ENCODE measurements around the gene GJB5.

Gene GJB5

GRCh38 chr1:34711485-34711884 lies 43.4 kb upstream of the GJB5 start:
- no peak overlapping the region for H3K27ac ChIP-seq
- no peak for TF ChIP-seq CTCF (IDR thresholded peaks at IDR 0.05)

GRCh38 chr1:34712007-34712688 lies 42.7 kb upstream of the GJB5 start:
- Histone ChIP-seq H3K27me3 (peaks cover 8% of the 10 kb centered on the region), H3K9me3 (no peaks in the 10 kb centered on the region), H3K27ac (no peak overlapping the region), H3K36me3 (no peaks in the 10 kb centered on the region), H3K4me1 (ENCODE audit: control insufficient read depth in 1 of 2, insufficient read depth in 1 of 2, low read depth in 1 of 2, low read length in 1 of 2) (no peaks in the 10 kb centered on the region), H3K4me3 (ENCODE audit: low read depth in 1 of 2, low read length in 1 of 2) (no peak overlapping the region)
- TF ChIP-seq CTCF (IDR thresholded peaks at IDR 0.05) = no peak

More at GRCh38 chr1:34711485-34711884, 43.4 kb upstream of the GJB5 start:
- peaks cover 4% of the 10 kb centered on the region for H3K27me3 ChIP-seq
- no peak overlapping the region for H3K4me3 ChIP-seq (ENCODE audit: low read depth in 1 of 2, low read length in 1 of 2)
- H3K36me3 ChIP-seq = no peaks in the 10 kb centered on the region
- no peaks in the 10 kb centered on the region for H3K4me1 ChIP-seq (ENCODE audit: control insufficient read depth in 1 of 2, insufficient read depth in 1 of 2, low read depth in 1 of 2, low read length in 1 of 2)
- H3K9me3 ChIP-seq = no peaks in the 10 kb centered on the region

GRCh38 chr1:34713443-34713842 lies 41.4 kb upstream of the GJB5 start:
- TF ChIP-seq CTCF (IDR thresholded peaks at IDR 0.05) = no peak
- Histone ChIP-seq H3K4me1 (ENCODE audit: control insufficient read depth in 1 of 2, insufficient read depth in 1 of 2, low read depth in 1 of 2, low read length in 1 of 2) (no peaks in the 10 kb centered on the region), H3K27ac (no peak overlapping the region), H3K4me3 (ENCODE audit: low read depth in 1 of 2, low read length in 1 of 2) (no peak overlapping the region), H3K36me3 (no peaks in the 10 kb centered on the region), H3K9me3 (no peaks in the 10 kb centered on the region), H3K27me3 (peaks cover 8% of the 10 kb centered on the region)

GRCh38 chr1:34714386-34714785 lies 40.5 kb upstream of the GJB5 start:
- Histone ChIP-seq H3K36me3 (no peaks in the 10 kb centered on the region), H3K27ac (no peak overlapping the region), H3K4me1 (ENCODE audit: control insufficient read depth in 1 of 2, insufficient read depth in 1 of 2, low read depth in 1 of 2, low read length in 1 of 2) (no peaks in the 10 kb centered on the region), H3K4me3 (ENCODE audit: low read depth in 1 of 2, low read length in 1 of 2) (no peak overlapping the region), H3K27me3 (peaks cover 8% of the 10 kb centered on the region), H3K9me3 (no peaks in the 10 kb centered on the region)
- no peak for TF ChIP-seq CTCF (IDR thresholded peaks at IDR 0.05)

GRCh38 chr1:34715139-34715538 lies 39.7 kb upstream of the GJB5 start:
- Histone ChIP-seq H3K27me3 (peaks cover 8% of the 10 kb centered on the region), H3K36me3 (no peaks in the 10 kb centered on the region), H3K27ac (no peak overlapping the region), H3K4me1 (ENCODE audit: control insufficient read depth in 1 of 2, insufficient read depth in 1 of 2, low read depth in 1 of 2, low read length in 1 of 2) (no peaks in the 10 kb centered on the region), H3K9me3 (no peaks in the 10 kb centered on the region), H3K4me3 (ENCODE audit: low read depth in 1 of 2, low read length in 1 of 2) (no peak overlapping the region)
- TF ChIP-seq CTCF (IDR thresholded peaks at IDR 0.05) = no peak
